HepG2 (cell line): ENCODE results near the gene ARHGAP4. TPM values are rescaled to one million over a fixed set of nuclear protein-coding genes. Genes with fewer than 3 reads are reported as not detected.

Experiments
- AGO2 ChIP-seq: fragments of 200-400 bp; formaldehyde crosslinking; optimal IDR thresholded peaks from 2 replicates; pipeline ENCODE3; 2017; ENCODE audit warnings: mild to moderate bottlenecking, low read depth, low read length, moderate library complexity
- BHLHE40 ChIP-seq: IDR thresholded peaks from 2 replicates; pipeline ENCODE4 v1.6.1; 2011; ENCODE audit warnings: low read length, improper control_type of control experiment
- KLF12 ChIP-seq: sonication (generic); formaldehyde crosslinking; IDR thresholded peaks from 2 replicates; pipeline ENCODE4 v1.4.0; 2020; ENCODE audit warnings: missing genetic modification reagents, borderline replicate concordance
- MEF2D ChIP-seq: sonication (generic); formaldehyde crosslinking; IDR thresholded peaks from 2 replicates; pipeline ENCODE4 v1.5.1; 2020; ENCODE audit warnings: mild to moderate bottlenecking, missing genetic modification reagents
- RELA ChIP-seq: sonication (generic); formaldehyde crosslinking; IDR thresholded peaks from 2 replicates; pipeline ENCODE4 v1.4.0; 2020; ENCODE audit warnings: missing genetic modification reagents
- ZC3H4 ChIP-seq: sonication (generic); formaldehyde crosslinking; IDR thresholded peaks from 2 replicates; pipeline ENCODE4 v1.4.0; 2020; ENCODE audit warnings: missing genetic modification reagents, borderline replicate concordance
- ZMAT3 ChIP-seq: sonication (generic); formaldehyde crosslinking; conservative IDR thresholded peaks from 2 replicates; pipeline ENCODE4 v1.7.0; 2021; ENCODE audit warnings: missing genetic modification reagents
- ZNF124 ChIP-seq: sonication (generic); formaldehyde crosslinking; IDR thresholded peaks from 2 replicates; pipeline ENCODE4 v1.4.0; 2020; ENCODE audit warnings: missing genetic modification reagents
- ZNF674 ChIP-seq: sonication (generic); formaldehyde crosslinking; IDR thresholded peaks from 2 replicates; pipeline ENCODE4 v1.5.0; 2020; ENCODE audit warnings: low read depth, mild to moderate bottlenecking, missing genetic modification reagents
- polyA plus RNA-seq, 8 experiments: library from polyadenylated mRNA; depleted of rRNA in 3 of 8; stranded (reverse) in 7 of 8; unstranded in 1 of 8; fragments of >200 nt; fragmentation: Illumina TruSeq in 4 of 8; extraction: Trizol in 4 of 8; gene quantifications; 2 replicates each; pipeline versions ENCODE4 v1.2.1 to v1.2.3, GENCODE V29; 2011 to 2016; ENCODE audit warnings: low read depth in 4 of 8, missing spikeins in 1 of 8, mixed read lengths in 1 of 8; ENCODE audit not compliant: insufficient read depth in 1 of 8
- total RNA-seq, 5 experiments: library from RNA; depleted of rRNA; stranded (reverse); fragments of >200 nt; fragmentation: Illumina TruSeq; extraction: Trizol; gene quantifications; 2 replicates each; pipeline ENCODE4 v1.2.3, GENCODE V29; 2016; ENCODE audit warnings: low read depth in 1 of 5
- TF ChIP-seq, protein P1 (sequence below): sonication (generic); formaldehyde crosslinking; IDR thresholded peaks from 2 replicates; pipeline ENCODE4 v1.4.0; 2020; ENCODE audit warnings: missing genetic modification reagents
- TF ChIP-seq, protein P2 (sequence below), 2 experiments: sonication (generic) in 1 of 2; formaldehyde crosslinking in 1 of 2; IDR thresholded peaks; 2 replicates each; pipeline versions ENCODE4 v1.4.0 to v1.6.1; 2018 to 2020; ENCODE audit warnings: missing genetic modification reagents in 2 of 2, borderline replicate concordance in 1 of 2, low read depth in 1 of 2, mild to moderate bottlenecking in 1 of 2, missing biosample characterization in 1 of 2
- TF ChIP-seq, protein P3 (sequence below): sonication (generic); formaldehyde crosslinking; IDR thresholded peaks from 2 replicates; pipeline ENCODE4 v1.5.1; 2020; ENCODE audit warnings: mild to moderate bottlenecking, missing genetic modification reagents, moderate library complexity
- TF ChIP-seq, protein P4 (sequence below): IDR thresholded peaks from 2 replicates; pipeline ENCODE4 v1.6.1; 2012; ENCODE audit warnings: inconsistent platforms
- TF ChIP-seq, protein P5 (sequence below): sonication (generic); formaldehyde crosslinking; IDR thresholded peaks from 2 replicates; pipeline ENCODE4 v1.5.0; 2020; ENCODE audit warnings: mild to moderate bottlenecking, missing genetic modification reagents, moderate library complexity
- TF ChIP-seq, protein P6 (sequence below): sonication (generic); formaldehyde crosslinking; IDR thresholded peaks from 2 replicates; pipeline ENCODE4 v1.8.1; 2023; ENCODE audit warnings: mild to moderate bottlenecking, missing genetic modification reagents

ARHGAP4 gene
- total and polyA plus RNA-seq, 2 of the 13 experiments (the other 11 are each of a cell fraction or from before 2014, with no cell fraction given) = 0.57 to 0.64 TPM

DNA sequence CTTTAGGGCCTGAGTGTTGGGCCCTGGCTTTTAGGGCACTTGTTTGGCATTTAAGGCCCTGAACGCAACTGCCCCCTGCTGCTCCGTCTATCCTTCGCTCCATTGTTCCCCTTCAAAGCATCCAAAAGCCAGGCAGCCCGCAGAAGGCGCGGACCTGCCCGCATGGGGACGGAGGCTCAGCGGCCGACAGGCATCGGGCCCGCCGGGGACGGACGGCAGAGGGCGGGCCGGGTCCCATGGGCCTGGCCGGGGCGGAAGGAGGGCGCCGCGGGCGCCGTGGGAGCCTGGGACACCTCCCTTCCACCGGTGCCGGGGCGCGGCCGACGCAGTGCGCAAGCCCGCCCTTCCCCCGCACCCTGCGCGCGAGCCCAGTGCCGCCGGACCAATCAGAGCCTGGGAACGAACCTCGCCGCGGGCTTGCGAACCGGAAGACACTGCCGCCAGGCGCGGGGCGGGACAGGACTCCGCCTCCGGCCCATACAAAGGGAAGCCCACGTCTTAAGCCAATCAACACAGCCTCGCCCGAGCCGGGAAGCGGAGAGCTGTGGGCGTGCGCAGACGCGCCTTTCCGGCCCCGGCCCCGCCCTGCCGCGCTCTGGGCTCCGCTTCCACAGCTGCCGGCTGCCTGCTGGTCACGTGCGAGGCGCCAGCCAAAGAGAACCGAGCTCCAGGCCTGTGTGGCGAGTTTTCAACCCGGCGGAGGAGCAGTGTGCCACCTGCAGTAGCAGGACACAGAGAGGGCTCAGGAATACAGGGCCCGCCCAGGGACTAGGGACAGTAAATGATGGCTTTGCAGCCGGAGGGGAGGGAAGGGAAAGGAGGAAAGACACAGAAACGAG is 2.1 kb upstream of the ARHGAP4 start (continued):
- TF ChIP-seq, protein P1, sequence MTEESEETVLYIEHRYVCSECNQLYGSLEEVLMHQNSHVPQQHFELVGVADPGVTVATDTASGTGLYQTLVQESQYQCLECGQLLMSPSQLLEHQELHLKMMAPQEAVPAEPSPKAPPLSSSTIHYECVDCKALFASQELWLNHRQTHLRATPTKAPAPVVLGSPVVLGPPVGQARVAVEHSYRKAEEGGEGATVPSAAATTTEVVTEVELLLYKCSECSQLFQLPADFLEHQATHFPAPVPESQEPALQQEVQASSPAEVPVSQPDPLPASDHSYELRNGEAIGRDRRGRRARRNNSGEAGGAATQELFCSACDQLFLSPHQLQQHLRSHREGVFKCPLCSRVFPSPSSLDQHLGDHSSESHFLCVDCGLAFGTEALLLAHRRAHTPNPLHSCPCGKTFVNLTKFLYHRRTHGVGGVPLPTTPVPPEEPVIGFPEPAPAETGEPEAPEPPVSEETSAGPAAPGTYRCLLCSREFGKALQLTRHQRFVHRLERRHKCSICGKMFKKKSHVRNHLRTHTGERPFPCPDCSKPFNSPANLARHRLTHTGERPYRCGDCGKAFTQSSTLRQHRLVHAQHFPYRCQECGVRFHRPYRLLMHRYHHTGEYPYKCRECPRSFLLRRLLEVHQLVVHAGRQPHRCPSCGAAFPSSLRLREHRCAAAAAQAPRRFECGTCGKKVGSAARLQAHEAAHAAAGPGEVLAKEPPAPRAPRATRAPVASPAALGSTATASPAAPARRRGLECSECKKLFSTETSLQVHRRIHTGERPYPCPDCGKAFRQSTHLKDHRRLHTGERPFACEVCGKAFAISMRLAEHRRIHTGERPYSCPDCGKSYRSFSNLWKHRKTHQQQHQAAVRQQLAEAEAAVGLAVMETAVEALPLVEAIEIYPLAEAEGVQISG (CRISPR knock-in tag) = peak; percentile 56
- TF ChIP-seq, protein P2, sequence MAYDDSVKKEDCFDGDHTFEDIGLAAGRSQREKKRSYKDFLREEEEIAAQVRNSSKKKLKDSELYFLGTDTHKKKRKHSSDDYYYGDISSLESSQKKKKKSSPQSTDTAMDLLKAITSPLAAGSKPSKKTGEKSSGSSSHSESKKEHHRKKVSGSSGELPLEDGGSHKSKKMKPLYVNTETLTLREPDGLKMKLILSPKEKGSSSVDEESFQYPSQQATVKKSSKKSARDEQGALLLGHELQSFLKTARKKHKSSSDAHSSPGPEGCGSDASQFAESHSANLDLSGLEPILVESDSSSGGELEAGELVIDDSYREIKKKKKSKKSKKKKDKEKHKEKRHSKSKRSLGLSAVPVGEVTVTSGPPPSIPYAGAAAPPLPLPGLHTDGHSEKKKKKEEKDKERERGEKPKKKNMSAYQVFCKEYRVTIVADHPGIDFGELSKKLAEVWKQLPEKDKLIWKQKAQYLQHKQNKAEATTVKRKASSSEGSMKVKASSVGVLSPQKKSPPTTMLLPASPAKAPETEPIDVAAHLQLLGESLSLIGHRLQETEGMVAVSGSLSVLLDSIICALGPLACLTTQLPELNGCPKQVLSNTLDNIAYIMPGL (CRISPR knock-in tag; IDR thresholded peaks at IDR 0.05; ENCODE audit: borderline replicate concordance in 1 of 2, low read depth in 1 of 2) = peak in 1 of 2 experiments; percentile 2; a peak in 1 of 4 replicates
- 0 out of 2 replicates have a peak, but pooled peaks have one; percentile 12 for TF ChIP-seq RELA (CRISPR knock-in tag)
- TF ChIP-seq, protein P3, sequence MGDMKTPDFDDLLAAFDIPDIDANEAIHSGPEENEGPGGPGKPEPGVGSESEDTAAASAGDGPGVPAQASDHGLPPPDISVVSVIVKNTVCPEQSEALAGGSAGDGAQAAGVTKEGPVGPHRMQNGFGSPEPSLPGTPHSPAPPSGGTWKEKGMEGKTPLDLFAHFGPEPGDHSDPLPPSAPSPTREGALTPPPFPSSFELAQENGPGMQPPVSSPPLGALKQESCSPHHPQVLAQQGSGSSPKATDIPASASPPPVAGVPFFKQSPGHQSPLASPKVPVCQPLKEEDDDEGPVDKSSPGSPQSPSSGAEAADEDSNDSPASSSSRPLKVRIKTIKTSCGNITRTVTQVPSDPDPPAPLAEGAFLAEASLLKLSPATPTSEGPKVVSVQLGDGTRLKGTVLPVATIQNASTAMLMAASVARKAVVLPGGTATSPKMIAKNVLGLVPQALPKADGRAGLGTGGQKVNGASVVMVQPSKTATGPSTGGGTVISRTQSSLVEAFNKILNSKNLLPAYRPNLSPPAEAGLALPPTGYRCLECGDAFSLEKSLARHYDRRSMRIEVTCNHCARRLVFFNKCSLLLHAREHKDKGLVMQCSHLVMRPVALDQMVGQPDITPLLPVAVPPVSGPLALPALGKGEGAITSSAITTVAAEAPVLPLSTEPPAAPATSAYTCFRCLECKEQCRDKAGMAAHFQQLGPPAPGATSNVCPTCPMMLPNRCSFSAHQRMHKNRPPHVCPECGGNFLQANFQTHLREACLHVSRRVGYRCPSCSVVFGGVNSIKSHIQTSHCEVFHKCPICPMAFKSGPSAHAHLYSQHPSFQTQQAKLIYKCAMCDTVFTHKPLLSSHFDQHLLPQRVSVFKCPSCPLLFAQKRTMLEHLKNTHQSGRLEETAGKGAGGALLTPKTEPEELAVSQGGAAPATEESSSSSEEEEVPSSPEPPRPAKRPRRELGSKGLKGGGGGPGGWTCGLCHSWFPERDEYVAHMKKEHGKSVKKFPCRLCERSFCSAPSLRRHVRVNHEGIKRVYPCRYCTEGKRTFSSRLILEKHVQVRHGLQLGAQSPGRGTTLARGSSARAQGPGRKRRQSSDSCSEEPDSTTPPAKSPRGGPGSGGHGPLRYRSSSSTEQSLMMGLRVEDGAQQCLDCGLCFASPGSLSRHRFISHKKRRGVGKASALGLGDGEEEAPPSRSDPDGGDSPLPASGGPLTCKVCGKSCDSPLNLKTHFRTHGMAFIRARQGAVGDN (CRISPR knock-in tag) = peak; percentile 69
- 0 out of 2 replicates have a peak, but pooled peaks have one; percentile 6 for TF ChIP-seq MEF2D
- peak; percentile 78; the same call in 1 of the 2 replicates for TF ChIP-seq KLF12 (CRISPR knock-in tag)
- peak; percentile 89 for TF ChIP-seq BHLHE40
- no peak for TF ChIP-seq ZNF124 (CRISPR knock-in tag)
- TF ChIP-seq ZC3H4 (CRISPR knock-in tag) = 0 out of 2 replicates have a peak, but pooled peaks have one; percentile 1
- TF ChIP-seq, protein P4, sequence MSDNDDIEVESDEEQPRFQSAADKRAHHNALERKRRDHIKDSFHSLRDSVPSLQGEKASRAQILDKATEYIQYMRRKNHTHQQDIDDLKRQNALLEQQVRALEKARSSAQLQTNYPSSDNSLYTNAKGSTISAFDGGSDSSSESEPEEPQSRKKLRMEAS = peak; percentile 36; the same call in 1 of the 2 replicates
- TF ChIP-seq AGO2 = peak; percentile 84
- TF ChIP-seq, protein P5, sequence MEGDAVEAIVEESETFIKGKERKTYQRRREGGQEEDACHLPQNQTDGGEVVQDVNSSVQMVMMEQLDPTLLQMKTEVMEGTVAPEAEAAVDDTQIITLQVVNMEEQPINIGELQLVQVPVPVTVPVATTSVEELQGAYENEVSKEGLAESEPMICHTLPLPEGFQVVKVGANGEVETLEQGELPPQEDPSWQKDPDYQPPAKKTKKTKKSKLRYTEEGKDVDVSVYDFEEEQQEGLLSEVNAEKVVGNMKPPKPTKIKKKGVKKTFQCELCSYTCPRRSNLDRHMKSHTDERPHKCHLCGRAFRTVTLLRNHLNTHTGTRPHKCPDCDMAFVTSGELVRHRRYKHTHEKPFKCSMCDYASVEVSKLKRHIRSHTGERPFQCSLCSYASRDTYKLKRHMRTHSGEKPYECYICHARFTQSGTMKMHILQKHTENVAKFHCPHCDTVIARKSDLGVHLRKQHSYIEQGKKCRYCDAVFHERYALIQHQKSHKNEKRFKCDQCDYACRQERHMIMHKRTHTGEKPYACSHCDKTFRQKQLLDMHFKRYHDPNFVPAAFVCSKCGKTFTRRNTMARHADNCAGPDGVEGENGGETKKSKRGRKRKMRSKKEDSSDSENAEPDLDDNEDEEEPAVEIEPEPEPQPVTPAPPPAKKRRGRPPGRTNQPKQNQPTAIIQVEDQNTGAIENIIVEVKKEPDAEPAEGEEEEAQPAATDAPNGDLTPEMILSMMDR (CRISPR knock-in tag) = peak; percentile 31; the same call in 1 of the 2 replicates
- TF ChIP-seq, protein P6, sequence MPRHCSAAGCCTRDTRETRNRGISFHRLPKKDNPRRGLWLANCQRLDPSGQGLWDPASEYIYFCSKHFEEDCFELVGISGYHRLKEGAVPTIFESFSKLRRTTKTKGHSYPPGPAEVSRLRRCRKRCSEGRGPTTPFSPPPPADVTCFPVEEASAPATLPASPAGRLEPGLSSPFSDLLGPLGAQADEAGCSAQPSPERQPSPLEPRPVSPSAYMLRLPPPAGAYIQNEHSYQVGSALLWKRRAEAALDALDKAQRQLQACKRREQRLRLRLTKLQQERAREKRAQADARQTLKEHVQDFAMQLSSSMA (CRISPR knock-in tag) = 0 out of 2 replicates have a peak, but pooled peaks have one; percentile 38
- no peak for TF ChIP-seq ZMAT3
- no peak for TF ChIP-seq ZNF674 (CRISPR knock-in tag)
